GM23338 (cell line): ENCODE results near the gene WFDC6.

ENCODE experiments used
- EZH2 ChIP-seq: fragments of 200-600 bp; sonication (generic); IDR thresholded peaks from one replicate; pipeline ENCODE4 v1.8.0; 2017; ENCODE audit warnings: antibody characterized with exemption, mild to moderate bottlenecking, low read depth; ENCODE audit not compliant: unreplicated experiment
- EZH2phosphoT487 ChIP-seq: fragments of 200-600 bp; sonication (generic); IDR thresholded peaks from one replicate; pipeline ENCODE4 v1.8.1; 2018; ENCODE audit warnings: antibody characterized with exemption; ENCODE audit not compliant: unreplicated experiment
- TF ChIP-seq, protein P1 (sequence below), 2 experiments: fragments of 200-600 bp in 1 of 2; sonication (generic) in 1 of 2; conservative IDR thresholded peaks; 2 replicates each; pipeline versions ENCODE4 v1.5.1 to v1.6.1; 2016 to 2017; ENCODE audit warnings: antibody characterized with exemption in 2 of 2, low read depth in 2 of 2, mild to moderate bottlenecking in 2 of 2, moderate library complexity in 1 of 2
- TF ChIP-seq, protein P2 (sequence below): fragments of 250-450 bp; sonication (Bioruptor Pico); IDR thresholded peaks from 2 replicates; pipeline ENCODE4 v1.5.0; 2020; ENCODE audit warnings: mild to moderate bottlenecking, moderate library complexity

DNA sequence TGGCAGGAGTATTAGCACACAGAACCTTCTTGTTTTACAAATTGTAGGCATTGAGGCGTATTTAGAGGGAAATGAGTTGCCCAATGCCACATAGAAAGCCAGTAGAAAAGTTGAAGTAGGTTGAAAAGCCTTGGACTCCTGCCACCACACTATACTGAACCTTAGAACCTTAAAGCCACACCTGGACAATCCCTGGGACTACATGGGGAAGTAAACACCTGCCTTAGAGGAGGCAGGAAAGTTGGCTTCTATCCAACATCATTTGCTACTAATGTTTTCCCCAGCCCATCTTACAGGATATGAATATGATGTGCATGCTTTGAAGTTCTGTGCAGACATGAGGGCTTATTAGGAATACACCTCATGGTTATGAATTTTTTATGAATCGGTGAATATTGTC lies 13.2 kb upstream of the WFDC6 start:
- TF ChIP-seq, protein P1, sequence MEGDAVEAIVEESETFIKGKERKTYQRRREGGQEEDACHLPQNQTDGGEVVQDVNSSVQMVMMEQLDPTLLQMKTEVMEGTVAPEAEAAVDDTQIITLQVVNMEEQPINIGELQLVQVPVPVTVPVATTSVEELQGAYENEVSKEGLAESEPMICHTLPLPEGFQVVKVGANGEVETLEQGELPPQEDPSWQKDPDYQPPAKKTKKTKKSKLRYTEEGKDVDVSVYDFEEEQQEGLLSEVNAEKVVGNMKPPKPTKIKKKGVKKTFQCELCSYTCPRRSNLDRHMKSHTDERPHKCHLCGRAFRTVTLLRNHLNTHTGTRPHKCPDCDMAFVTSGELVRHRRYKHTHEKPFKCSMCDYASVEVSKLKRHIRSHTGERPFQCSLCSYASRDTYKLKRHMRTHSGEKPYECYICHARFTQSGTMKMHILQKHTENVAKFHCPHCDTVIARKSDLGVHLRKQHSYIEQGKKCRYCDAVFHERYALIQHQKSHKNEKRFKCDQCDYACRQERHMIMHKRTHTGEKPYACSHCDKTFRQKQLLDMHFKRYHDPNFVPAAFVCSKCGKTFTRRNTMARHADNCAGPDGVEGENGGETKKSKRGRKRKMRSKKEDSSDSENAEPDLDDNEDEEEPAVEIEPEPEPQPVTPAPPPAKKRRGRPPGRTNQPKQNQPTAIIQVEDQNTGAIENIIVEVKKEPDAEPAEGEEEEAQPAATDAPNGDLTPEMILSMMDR (conservative IDR thresholded peaks at IDR 0.05; ENCODE audit: low read depth in 2 of 2), result no peak
- TF ChIP-seq EZH2 (no peak), EZH2phosphoT487 (no peak)
- TF ChIP-seq, protein P2, sequence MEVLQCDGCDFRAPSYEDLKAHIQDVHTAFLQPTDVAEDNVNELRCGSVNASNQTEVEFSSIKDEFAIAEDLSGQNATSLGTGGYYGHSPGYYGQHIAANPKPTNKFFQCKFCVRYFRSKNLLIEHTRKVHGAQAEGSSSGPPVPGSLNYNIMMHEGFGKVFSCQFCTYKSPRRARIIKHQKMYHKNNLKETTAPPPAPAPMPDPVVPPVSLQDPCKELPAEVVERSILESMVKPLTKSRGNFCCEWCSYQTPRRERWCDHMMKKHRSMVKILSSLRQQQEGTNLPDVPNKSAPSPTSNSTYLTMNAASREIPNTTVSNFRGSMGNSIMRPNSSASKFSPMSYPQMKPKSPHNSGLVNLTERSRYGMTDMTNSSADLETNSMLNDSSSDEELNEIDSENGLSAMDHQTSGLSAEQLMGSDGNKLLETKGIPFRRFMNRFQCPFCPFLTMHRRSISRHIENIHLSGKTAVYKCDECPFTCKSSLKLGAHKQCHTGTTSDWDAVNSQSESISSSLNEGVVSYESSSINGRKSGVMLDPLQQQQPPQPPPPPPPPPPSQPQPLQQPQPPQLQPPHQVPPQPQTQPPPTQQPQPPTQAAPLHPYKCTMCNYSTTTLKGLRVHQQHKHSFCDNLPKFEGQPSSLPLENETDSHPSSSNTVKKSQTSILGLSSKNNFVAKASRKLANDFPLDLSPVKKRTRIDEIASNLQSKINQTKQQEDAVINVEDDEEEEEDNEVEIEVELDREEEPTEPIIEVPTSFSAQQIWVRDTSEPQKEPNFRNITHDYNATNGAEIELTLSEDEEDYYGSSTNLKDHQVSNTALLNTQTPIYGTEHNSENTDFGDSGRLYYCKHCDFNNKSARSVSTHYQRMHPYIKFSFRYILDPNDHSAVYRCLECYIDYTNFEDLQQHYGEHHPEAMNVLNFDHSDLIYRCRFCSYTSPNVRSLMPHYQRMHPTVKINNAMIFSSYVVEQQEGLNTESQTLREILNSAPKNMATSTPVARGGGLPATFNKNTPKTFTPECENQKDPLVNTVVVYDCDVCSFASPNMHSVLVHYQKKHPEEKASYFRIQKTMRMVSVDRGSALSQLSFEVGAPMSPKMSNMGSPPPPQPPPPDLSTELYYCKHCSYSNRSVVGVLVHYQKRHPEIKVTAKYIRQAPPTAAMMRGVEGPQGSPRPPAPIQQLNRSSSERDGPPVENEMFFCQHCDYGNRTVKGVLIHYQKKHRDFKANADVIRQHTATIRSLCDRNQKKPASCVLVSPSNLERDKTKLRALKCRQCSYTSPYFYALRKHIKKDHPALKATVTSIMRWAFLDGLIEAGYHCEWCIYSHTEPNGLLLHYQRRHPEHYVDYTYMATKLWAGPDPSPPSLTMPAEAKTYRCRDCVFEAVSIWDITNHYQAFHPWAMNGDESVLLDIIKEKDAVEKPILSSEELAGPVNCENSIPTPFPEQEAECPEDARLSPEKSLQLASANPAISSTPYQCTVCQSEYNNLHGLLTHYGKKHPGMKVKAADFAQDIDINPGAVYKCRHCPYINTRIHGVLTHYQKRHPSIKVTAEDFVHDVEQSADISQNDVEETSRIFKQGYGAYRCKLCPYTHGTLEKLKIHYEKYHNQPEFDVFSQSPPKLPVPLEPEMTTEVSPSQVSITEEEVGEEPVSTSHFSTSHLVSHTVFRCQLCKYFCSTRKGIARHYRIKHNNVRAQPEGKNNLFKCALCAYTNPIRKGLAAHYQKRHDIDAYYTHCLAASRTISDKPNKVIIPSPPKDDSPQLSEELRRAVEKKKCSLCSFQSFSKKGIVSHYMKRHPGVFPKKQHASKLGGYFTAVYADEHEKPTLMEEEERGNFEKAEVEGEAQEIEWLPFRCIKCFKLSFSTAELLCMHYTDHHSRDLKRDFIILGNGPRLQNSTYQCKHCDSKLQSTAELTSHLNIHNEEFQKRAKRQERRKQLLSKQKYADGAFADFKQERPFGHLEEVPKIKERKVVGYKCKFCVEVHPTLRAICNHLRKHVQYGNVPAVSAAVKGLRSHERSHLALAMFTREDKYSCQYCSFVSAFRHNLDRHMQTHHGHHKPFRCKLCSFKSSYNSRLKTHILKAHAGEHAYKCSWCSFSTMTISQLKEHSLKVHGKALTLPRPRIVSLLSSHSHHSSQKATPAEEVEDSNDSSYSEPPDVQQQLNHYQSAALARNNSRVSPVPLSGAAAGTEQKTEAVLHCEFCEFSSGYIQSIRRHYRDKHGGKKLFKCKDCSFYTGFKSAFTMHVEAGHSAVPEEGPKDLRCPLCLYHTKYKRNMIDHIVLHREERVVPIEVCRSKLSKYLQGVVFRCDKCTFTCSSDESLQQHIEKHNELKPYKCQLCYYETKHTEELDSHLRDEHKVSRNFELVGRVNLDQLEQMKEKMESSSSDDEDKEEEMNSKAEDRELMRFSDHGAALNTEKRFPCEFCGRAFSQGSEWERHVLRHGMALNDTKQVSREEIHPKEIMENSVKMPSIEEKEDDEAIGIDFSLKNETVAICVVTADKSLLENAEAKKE (CRISPR knock-in tag), result no peak
